Body of pancreas (tissue), 4 donors: Measurements from ENCODE around the gene ATP13A3.

Experiments used
- CTCF ChIP-seq, 7 experiments: fragments of 450-650 bp in 4 of 7; fragments of 200-600 bp in 3 of 7; sonication (generic) in 3 of 7; IDR thresholded peaks; one replicate each; pipeline ENCODE4 v1.5.1; 2016 to 2019; ENCODE audit warnings: antibody characterized with exemption in 7 of 7
- POLR2A ChIP-seq, 3 donors: fragments of 450-650 bp; IDR thresholded peaks; one replicate each; pipeline ENCODE4 v1.6.1; 2016; ENCODE audit warnings: antibody characterized with exemption in 3 of 3, mild to moderate bottlenecking in 2 of 3

- TF ChIP-seq CTCF (IDR thresholded peaks at IDR 0.05) (no peak), POLR2A (IDR thresholded peaks at IDR 0.05) (no peak)
These were observed 98.8 kb downstream of the ATP13A3 start for GRCh38 chr3:194387926-194388418.
